Tibial nerve (tissue), 4 donors: Measurements from ENCODE around the gene HEPN1. TPM values are rescaled to one million over a fixed set of nuclear protein-coding genes. Genes with fewer than 3 reads are reported as not detected.

Experiments used
- DNase-seq, 2 donors: peaks; one replicate each; pipeline ENCODE4 v3.0.0-alpha.2; 2019; ENCODE audit warnings: low spot score in 2 of 2
- H3K27ac ChIP-seq, 4 donors: fragments of 200-600 bp; sonication (generic) in 3 of 4; one replicate each; pipeline ENCODE4 v1.5.1; 2017 to 2019; ENCODE audit warnings: mild to moderate bottlenecking in 1 of 4
- H3K27me3 ChIP-seq, 2 donors: fragments of 200-600 bp; sonication (generic) in 1 of 2; one replicate each; pipeline versions ENCODE4 v1.5.1 to v1.6.0; 2017 to 2019
- H3K36me3 ChIP-seq, 3 donors: fragments of 200-600 bp; sonication (generic); one replicate each; pipeline ENCODE4 v1.5.1; 2018 to 2019
- H3K4me1 ChIP-seq, 4 donors: fragments of 200-600 bp; sonication (generic) in 3 of 4; one replicate each; pipeline ENCODE4 v1.5.1; 2017 to 2019
- H3K4me3 ChIP-seq, 4 donors: fragments of 200-600 bp; sonication (generic) in 3 of 4; one replicate each; pipeline ENCODE4 v1.5.1; 2017 to 2019; ENCODE audit warnings: mild to moderate bottlenecking in 1 of 4, moderate library complexity in 1 of 4
- H3K9me3 ChIP-seq, 4 donors: fragments of 200-600 bp; sonication (generic) in 3 of 4; one replicate each; pipeline ENCODE4 v1.5.1; 2017 to 2019
- EP300 ChIP-seq, 2 donors: sonication (generic); formaldehyde crosslinking; IDR thresholded peaks; one replicate each; pipeline ENCODE4 v1.6.1; 2017; ENCODE audit warnings: antibody characterized with exemption in 2 of 2, mild to moderate bottlenecking in 1 of 2
- POLR2A ChIP-seq, 2 donors: fragments of 450-650 bp; IDR thresholded peaks; one replicate each; pipeline ENCODE4 v1.6.1; 2017; ENCODE audit warnings: antibody characterized with exemption in 2 of 2, mild to moderate bottlenecking in 2 of 2, moderate library complexity in 2 of 2
- WGBS, 2 donors: methylation state at CpG; one replicate each; pipeline ENCODE4 v1.1.5; 2018; 5-methylcytosine and 5-hydroxymethylcytosine counted together
- total RNA-seq, 4 donors: library from RNA; depleted of rRNA; stranded (reverse); fragments of >200 nt; gene quantifications; one replicate each; pipeline ENCODE4 v1.1.0, GENCODE V29; 2016
- TF ChIP-seq, protein P1 (sequence below), 5 experiments: fragments of 200-600 bp in 3 of 5; fragments of 450-650 bp in 2 of 5; sonication (generic) in 3 of 5; IDR thresholded peaks; one replicate each; pipeline ENCODE4 v1.5.1; 2016 to 2019; ENCODE audit warnings: antibody characterized with exemption in 5 of 5, mild to moderate bottlenecking in 3 of 5, moderate library complexity in 2 of 5

The HEPN1 gene
- total RNA-seq, 4 donors from 2014 or later = not detected

DNA sequence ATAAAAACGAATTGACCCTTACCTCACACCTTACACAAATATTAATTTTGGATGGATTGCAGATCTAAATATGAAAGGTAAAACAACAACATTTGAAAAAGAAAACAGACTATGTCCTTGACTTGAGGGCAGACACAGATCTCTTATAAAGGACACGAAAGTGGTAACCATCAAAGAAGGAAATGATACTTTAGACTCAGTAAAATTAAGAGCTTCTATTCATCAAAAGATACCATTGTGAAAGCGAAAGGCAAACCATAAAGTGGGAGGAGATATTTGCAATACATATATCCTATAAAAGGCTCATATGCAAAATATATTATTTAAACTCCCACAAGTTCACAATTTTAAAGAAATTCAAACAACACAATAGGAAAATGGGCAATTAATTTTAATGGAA lies 11.7 kb downstream of the HEPN1 start:
- no peak overlapping the region for H3K4me3 ChIP-seq
- no peak for DNase-seq
- no peaks in the 10 kb centered on the region for H3K27me3 ChIP-seq
- TF ChIP-seq EP300 (IDR thresholded peaks at IDR 0.05) = no peak
- no peak for TF ChIP-seq POLR2A (IDR thresholded peaks at IDR 0.05)
- TF ChIP-seq, protein P1, sequence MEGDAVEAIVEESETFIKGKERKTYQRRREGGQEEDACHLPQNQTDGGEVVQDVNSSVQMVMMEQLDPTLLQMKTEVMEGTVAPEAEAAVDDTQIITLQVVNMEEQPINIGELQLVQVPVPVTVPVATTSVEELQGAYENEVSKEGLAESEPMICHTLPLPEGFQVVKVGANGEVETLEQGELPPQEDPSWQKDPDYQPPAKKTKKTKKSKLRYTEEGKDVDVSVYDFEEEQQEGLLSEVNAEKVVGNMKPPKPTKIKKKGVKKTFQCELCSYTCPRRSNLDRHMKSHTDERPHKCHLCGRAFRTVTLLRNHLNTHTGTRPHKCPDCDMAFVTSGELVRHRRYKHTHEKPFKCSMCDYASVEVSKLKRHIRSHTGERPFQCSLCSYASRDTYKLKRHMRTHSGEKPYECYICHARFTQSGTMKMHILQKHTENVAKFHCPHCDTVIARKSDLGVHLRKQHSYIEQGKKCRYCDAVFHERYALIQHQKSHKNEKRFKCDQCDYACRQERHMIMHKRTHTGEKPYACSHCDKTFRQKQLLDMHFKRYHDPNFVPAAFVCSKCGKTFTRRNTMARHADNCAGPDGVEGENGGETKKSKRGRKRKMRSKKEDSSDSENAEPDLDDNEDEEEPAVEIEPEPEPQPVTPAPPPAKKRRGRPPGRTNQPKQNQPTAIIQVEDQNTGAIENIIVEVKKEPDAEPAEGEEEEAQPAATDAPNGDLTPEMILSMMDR (IDR thresholded peaks at IDR 0.05) = no peak
- WGBS, 2 donors = 66 to 73% methylated on average over 3 of the region's 3 CpGs
- no peak overlapping the region for H3K27ac ChIP-seq
- H3K36me3 ChIP-seq = no peaks in the 10 kb centered on the region
- no peaks in the 10 kb centered on the region for H3K9me3 ChIP-seq
- H3K4me1 ChIP-seq = peaks cover 0 to 28% (median 0%) of the 10 kb centered on the region in 4 donors

DNA sequence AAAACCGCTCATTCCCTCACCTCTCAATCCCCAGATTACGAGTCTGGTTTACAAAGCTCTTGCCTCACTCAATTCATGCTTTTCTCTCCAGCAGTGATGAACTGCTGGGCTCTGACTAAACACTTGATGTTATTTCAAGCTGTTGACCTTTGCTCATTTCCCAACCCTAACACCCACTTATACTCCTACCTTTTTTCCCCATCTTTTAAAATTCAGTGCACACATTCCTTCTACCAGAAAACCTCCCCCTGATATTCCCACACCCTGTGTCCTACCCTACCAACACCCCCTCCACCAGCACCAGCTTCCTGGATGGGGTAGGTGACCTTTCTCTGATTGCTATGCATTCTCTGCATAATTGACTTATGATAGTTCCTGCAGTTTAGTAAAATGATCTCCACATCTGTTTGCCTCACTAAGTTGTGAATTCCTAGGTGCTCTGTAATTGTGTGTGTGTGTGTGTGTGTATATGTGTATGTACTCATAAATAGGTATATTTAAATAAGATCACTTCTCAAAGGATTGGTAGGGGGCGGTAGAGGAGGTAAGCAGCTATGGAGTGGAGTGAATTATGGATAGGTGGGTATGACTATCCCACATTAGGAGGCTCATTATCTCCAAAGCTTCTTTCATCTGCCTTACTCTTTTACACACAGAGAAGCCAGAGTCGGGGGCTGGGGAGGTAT lies 16.0 kb downstream of the HEPN1 start:
- no peaks in the 10 kb centered on the region for H3K27me3 ChIP-seq
- TF ChIP-seq POLR2A (IDR thresholded peaks at IDR 0.05) (no peak), EP300 (IDR thresholded peaks at IDR 0.05) (peak in 1 of 2 donors; percentile 16)
- H3K4me3 ChIP-seq = peak overlapping the region in 3 of 4 donors; percentile 17 to 32 (median 18)
- no peaks in the 10 kb centered on the region for H3K36me3 ChIP-seq
- H3K27ac ChIP-seq = peak overlapping the region in 3 of 4 donors; percentile 51 to 87 (median 82)
- DNase-seq = no peak
- WGBS, 2 donors = 48 to 54% methylated on average over 4 of the region's 4 CpGs
- no peaks in the 10 kb centered on the region for H3K9me3 ChIP-seq
- peaks cover 0 to 48% (median 2%) of the 10 kb centered on the region in 4 donors for H3K4me1 ChIP-seq

DNA sequence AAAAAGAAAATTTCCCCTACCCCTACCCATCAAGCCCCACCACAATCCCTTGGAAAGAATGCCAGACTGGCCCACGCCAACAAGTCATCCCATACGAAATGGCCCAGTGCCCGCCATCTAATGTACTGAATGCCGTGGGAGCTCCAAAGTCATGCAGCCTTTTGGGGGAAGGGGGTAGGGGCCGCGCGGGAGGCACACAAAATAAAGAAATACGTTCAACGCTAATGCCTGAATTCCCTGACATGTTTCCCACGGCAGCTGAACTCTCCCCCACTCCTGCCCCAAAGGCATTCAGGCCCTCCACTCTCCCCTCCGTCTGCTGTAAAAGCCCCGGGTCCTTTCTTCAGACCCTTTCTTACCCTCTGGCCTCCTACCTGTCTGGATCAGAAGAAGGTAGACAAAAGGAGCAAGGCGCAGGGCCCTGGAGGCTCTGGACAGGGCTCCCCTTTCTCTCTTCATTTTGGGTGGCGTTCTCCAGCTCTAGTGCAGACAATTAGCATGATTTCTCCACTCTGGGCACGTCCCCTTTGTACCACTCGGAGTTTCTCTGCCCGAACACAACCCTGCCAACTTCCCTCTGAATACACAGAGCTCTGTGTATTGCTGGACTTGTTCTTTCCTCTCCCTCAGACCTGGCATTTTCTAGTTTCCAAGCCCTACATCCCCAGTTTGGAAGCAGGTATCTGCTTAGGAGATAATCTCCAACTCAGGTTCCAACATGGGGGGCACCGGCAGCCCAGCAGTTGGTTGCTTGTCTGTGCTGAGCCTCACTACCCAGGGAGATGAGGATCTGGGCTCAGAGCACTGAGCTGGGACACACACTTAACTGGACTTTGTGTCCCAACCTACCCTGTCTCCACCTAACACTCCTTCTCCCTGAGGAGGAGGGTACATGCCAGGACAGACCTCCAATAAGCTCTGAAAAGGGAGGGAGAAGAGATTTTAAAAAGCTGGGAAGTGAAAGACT lies 16.8 kb downstream of the HEPN1 start, which contains the start of gene HEPACAM:
Gene HEPACAM, minus strand, starts transcription at position 500 of the 967 bp plus-strand sequence. Its CDS starts 41 bp downstream, at position 459.
- TF ChIP-seq POLR2A (IDR thresholded peaks at IDR 0.05) (no peak), EP300 (IDR thresholded peaks at IDR 0.05) (peak in 1 of 2 donors; percentile 30)
- Histone ChIP-seq H3K4me1 (peaks cover 0 to 48% (median 2%) of the 10 kb centered on the region in 4 donors), H3K9me3 (no peaks in the 10 kb centered on the region), H3K36me3 (no peaks in the 10 kb centered on the region), H3K27me3 (no peaks in the 10 kb centered on the region), H3K4me3 (peak within 1 kb of the TSS in 3 of 4 donors; percentile 17 to 32 (median 18)), H3K27ac (peak within 1 kb of the TSS; percentile 51 to 87 (median 68))
- 60 to 63% methylated on average over 18 of the region's 18 CpGs for WGBS, 2 donors
- DNase-seq = no peak

DNA sequence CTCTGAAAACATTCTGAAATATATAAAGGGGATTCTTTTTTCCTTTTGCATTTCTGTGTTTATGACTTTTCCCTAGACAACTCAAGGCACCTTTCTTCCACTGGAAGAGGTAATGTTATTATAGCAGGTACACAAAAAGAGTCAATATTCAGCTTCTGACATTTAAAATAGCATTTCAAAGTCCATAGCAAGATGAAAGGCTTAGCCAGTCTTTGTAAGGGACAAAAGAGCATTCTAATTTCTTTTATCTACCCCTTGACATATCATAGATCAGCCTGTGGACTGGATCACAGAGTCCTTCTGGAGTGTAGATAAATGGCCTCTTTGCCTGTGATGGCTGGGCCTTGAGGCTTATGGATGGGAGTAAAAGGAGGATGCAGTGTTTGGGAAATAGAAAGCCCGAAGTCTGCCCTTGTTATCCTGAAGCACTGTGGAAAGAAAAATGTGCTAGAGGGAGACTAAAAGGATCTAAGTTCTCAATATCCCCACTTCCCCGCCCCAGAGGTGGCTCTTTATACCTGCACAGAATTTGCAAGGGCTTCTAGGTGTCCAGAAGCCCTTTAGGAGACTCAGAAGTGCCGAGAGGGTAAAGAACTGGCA lies 18.4 kb downstream of the HEPN1 start:
- Histone ChIP-seq H3K9me3 (no peaks in the 10 kb centered on the region), H3K4me3 (no peak overlapping the region), H3K27me3 (no peaks in the 10 kb centered on the region), H3K4me1 (peaks cover 0 to 55% (median 2%) of the 10 kb centered on the region in 4 donors), H3K36me3 (no peaks in the 10 kb centered on the region), H3K27ac (peak overlapping the region in 3 of 4 donors; percentile 9 to 87 (median 82))
- DNase-seq = no peak
- 86 to 92% methylated on average over 3 of the region's 3 CpGs for WGBS, 2 donors
- TF ChIP-seq POLR2A (IDR thresholded peaks at IDR 0.05) (no peak), EP300 (IDR thresholded peaks at IDR 0.05) (no peak)
- TF ChIP-seq, protein P1 (IDR thresholded peaks at IDR 0.05) = no peak

DNA sequence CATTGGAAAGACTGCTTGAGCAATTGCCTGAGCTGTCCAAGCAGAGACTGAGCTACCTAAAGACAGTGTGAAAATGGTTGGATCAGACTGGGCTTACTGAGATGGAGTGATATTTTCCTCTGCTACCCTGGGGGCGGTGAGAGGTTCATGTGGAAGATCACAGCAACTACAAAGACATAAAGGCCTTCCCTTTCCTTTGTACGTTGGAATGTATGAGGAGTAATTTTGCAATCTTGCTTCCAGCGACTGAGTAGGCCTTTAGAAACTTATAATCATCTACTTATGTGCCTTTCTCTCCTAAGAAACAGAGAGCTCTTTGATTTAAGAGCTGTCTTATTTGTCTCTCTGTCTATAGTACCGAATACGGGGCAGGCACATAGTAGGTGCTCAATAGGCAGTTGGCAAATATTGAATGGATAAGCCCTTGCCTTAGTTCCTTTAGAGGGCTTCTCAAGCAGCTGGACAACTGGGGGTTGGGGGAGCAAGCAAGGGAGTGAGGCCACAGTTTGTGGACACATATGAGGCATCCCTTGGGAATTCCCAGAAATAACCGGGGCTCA lies 19.2 kb downstream of the HEPN1 start:
- TF ChIP-seq EP300 (IDR thresholded peaks at IDR 0.05) = no peak
- TF ChIP-seq, protein P1 (IDR thresholded peaks at IDR 0.05) = no peak
- no peak for TF ChIP-seq POLR2A (IDR thresholded peaks at IDR 0.05)
- 43 to 56% methylated on average over 6 of the region's 6 CpGs for WGBS, 2 donors

More for the DNA sequence above, 19.2 kb downstream of the HEPN1 start:
- DNase-seq = no peak
- H3K27ac ChIP-seq = peak overlapping the region in 2 of 4 donors; percentile 29 to 82
- H3K36me3 ChIP-seq = no peaks in the 10 kb centered on the region
- no peaks in the 10 kb centered on the region for H3K9me3 ChIP-seq
- no peak overlapping the region for H3K4me3 ChIP-seq
- H3K27me3 ChIP-seq = no peaks in the 10 kb centered on the region
- peaks cover 0 to 57% (median 2%) of the 10 kb centered on the region in 4 donors for H3K4me1 ChIP-seq
